NCI-H1694 treated with DMSO at 0.1 percent for 48 hours (cell line): ENCODE results near the gene RIT1.

Experiments
- DNase-seq: peaks from one replicate; lab custom pipeline; 2025; lab: John Stamatoyannopoulos, UW

The RIT1 gene

GRCh38 chr1:155856975-155857930 lies 53.9 kb downstream of the RIT1 start, which contains the start of gene GON4L:
TSS of gene GON4L (minus strand) at chr1:155857214. CDS start at chr1:155853780, 3,434 bp downstream.
- peak; percentile 99 for DNase-seq

- no peak for DNase-seq
Observed at GRCh38 chr1:155856257-155856974, 54.7 kb downstream of the RIT1 start.

- DNase-seq = no peak
Observed at GRCh38 chr1:155850345-155850744, 60.8 kb downstream of the RIT1 start.

GRCh38 chr1:155847823-155848529 lies 63.2 kb downstream of the RIT1 start:
- DNase-seq = no peak
